ENCODE results near the gene AJAP1.

DNA sequence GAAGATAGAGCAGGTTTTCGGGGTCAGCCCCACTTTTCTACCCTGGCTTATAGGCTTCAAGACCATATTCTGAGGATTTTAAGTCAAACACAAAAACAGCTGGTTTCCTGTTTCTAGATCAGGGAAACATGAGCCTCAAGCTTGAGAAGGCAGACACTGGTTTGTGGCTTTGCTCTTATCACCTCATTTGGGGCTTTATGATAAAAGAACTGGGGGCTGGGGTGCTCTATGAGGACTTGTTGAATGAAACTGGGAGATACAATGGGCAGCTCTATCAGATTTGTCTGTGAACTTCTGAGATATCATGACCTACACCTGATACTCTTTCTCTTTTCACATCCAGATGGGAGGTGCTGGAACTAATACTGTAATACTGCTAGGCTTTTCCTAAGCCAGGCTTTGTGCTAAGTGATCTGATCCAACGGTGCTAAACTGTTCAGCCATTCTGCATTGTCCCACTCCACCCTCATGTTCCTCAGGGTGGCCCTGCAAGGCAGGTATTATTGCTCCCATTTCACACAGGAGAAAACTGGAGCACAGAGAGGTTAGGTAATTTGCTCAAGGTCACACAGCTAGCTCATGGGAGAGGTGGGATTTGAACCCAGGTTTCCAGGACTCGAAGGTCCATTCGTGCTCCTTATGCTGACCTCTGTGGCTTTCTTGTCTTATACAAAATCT is 6.6 kb downstream of the AJAP1 start:
- no peak for TF ChIP-seq RAD21 (IDR thresholded peaks at IDR 0.05; ENCODE audit: low read depth)
- no peak for TF ChIP-seq EP300 (IDR thresholded peaks at IDR 0.05; ENCODE audit: borderline replicate concordance)
- no peak for TF ChIP-seq TEAD4 (IDR thresholded peaks at IDR 0.05)
- TF ChIP-seq CEBPB (IDR thresholded peaks at IDR 0.05), result no peak
- TF ChIP-seq, protein P1, sequence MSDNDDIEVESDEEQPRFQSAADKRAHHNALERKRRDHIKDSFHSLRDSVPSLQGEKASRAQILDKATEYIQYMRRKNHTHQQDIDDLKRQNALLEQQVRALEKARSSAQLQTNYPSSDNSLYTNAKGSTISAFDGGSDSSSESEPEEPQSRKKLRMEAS (IDR thresholded peaks at IDR 0.05), result no peak
- no peak for TF ChIP-seq ZBTB7A (IDR thresholded peaks at IDR 0.05; ENCODE audit: low read depth)
- TF ChIP-seq TAF1 (IDR thresholded peaks at IDR 0.05; ENCODE audit: low read depth), result no peak

Data from Ishikawa (cell line).